A549 (cell line): ENCODE results near the gene CGREF1. TPM values are rescaled to one million over a fixed set of nuclear protein-coding genes. Genes with fewer than 3 reads are reported as not detected.
A peak's percentile ranks its signal among the peaks of the same experiment; 100 is the strongest.

ENCODE experiments used
- ATAC-seq, 2 experiments: fragments of 200-7000 bp in 1 of 2; fragments of >200 bp in 1 of 2; cut with Nextera tagmentation in 1 of 2; cut with Tn5 transposase in 1 of 2; 3 replicates each; pipeline versions ENCODE4 v1.8.0 to v1.9.1; 2018 to 2020; ENCODE audit warnings: mild to moderate bottlenecking in 1 of 2, moderate library complexity in 1 of 2
- CTCF ChIA-PET: fragments of 300-600 bp; sonication (Branson Sonifier 250); formaldehyde crosslinking; extraction: SDS; loops from one replicate; lab custom pipeline; 2021; ENCODE audit warnings: antibody characterized with exemption, inconsistent platforms; lab: Yijun Ruan, JAX
- POLR2A ChIA-PET: fragments of 350-600 bp; formaldehyde crosslinking; extraction: SDS; loops from one replicate; lab custom pipeline; 2021; ENCODE audit warnings: antibody characterized with exemption, inconsistent platforms; lab: Yijun Ruan, JAX
- DNase-seq, 2 experiments: peaks; one replicate each; pipeline versions ENCODE4 v3.0.0 to v3.0.0-alpha.2; 2011 to 2016; ENCODE audit warnings: low read depth in 1 of 2, low spot score in 1 of 2
- FAIRE-seq: peaks from 2 replicates; lab custom pipeline; 2011; peaks lifted over from hg19 to GRCh38; lab: Jason Lieb, UNC
- H3K27ac ChIP-seq, 2 experiments: fragments of >200 bp; sonication (Bioruptor Twin); formaldehyde crosslinking; 3 replicates each; pipeline ENCODE4 v1.5.1; 2016 to 2017
- H3K4me1 ChIP-seq: fragments of >200 bp; sonication (Bioruptor Twin); formaldehyde crosslinking; 3 replicates; pipeline ENCODE4 v1.6.1; 2016
- H3K4me2 ChIP-seq: fragments of >200 bp; sonication (Bioruptor Twin); formaldehyde crosslinking; 3 replicates; pipeline ENCODE4 v1.6.1; 2016
- H3K4me3 ChIP-seq: fragments of >200 bp; sonication (Bioruptor Twin); formaldehyde crosslinking; 3 replicates; pipeline ENCODE4 v1.5.1; 2016
- H3K9me3 ChIP-seq: fragments of >200 bp; sonication (Bioruptor Twin); formaldehyde crosslinking; 3 replicates; pipeline ENCODE4 v1.6.1; 2016
- CBX2 ChIP-seq: fragments of 200-600 bp; sonication (generic); IDR thresholded peaks from 2 replicates; pipeline ENCODE4 v1.6.1; 2016; ENCODE audit warnings: low read depth, mild to moderate bottlenecking, borderline replicate concordance
- CHD4 ChIP-seq: fragments of 200-600 bp; sonication (generic); IDR thresholded peaks from 2 replicates; pipeline ENCODE4 v1.6.1; 2016; ENCODE audit warnings: antibody characterized with exemption, mild to moderate bottlenecking, borderline replicate concordance
- E2F6 ChIP-seq: IDR thresholded peaks from 2 replicates; pipeline ENCODE4 v1.6.1; 2012; ENCODE audit warnings: low read depth, borderline replicate concordance
- EHMT2 ChIP-seq: fragments of 200-600 bp; sonication (generic); IDR thresholded peaks from 2 replicates; pipeline ENCODE4 v1.6.1; 2016; ENCODE audit warnings: antibody characterized with exemption, low read depth, mild to moderate bottlenecking, moderate library complexity
- GATA3 ChIP-seq: IDR thresholded peaks from 2 replicates; pipeline ENCODE4 v1.6.1; 2012; ENCODE audit warnings: borderline replicate concordance
- HDAC2 ChIP-seq: fragments of 200-600 bp; sonication (generic); IDR thresholded peaks from 2 replicates; pipeline ENCODE4 v1.6.1; 2016
- HMGXB4 ChIP-seq: fragments of 250-450 bp; sonication (Bioruptor Pico); IDR thresholded peaks from 2 replicates; pipeline ENCODE4 v1.5.0; 2021; ENCODE audit warnings: mild to moderate bottlenecking, moderate library complexity, borderline replicate concordance
- HOXB13 ChIP-seq: fragments of 250-450 bp; sonication (Bioruptor Pico); IDR thresholded peaks from 2 replicates; pipeline ENCODE4 v1.5.0; 2020; ENCODE audit warnings: low read depth, mild to moderate bottlenecking, moderate library complexity
- KDM5A ChIP-seq: fragments of 200-600 bp; sonication (generic); IDR thresholded peaks from 2 replicates; pipeline ENCODE4 v1.6.1; 2016; ENCODE audit warnings: antibody characterized with exemption, mild to moderate bottlenecking
- MYC ChIP-seq: IDR thresholded peaks from 2 replicates; pipeline ENCODE4 v1.6.1; 2012; ENCODE audit warnings: mild to moderate bottlenecking, inconsistent platforms, low read length, improper control_type of control experiment, borderline replicate concordance
- NR3C1 ChIP-seq: fragments of >200 bp; sonication (Bioruptor Twin); formaldehyde crosslinking; IDR thresholded peaks from 3 replicates; pipeline ENCODE4 v1.6.1; 2017
- PHF8 ChIP-seq: fragments of 200-600 bp; sonication (generic); IDR thresholded peaks from 2 replicates; pipeline ENCODE4 v1.6.1; 2016; ENCODE audit warnings: low read depth, mild to moderate bottlenecking, antibody characterized with exemption, moderate library complexity, borderline replicate concordance
- REST ChIP-seq: fragments of 200-600 bp; sonication (generic); IDR thresholded peaks from 2 replicates; pipeline ENCODE4 v1.6.1; 2016; ENCODE audit warnings: antibody characterized with exemption, mild to moderate bottlenecking, moderate library complexity
- RFX5 ChIP-seq: fragments of 450-650 bp; IDR thresholded peaks from 2 replicates; pipeline ENCODE4 v1.7.1; 2014; ENCODE audit warnings: antibody characterized with exemption, mild to moderate bottlenecking, moderate library complexity
- RNF2 ChIP-seq: fragments of 200-600 bp; sonication (generic); IDR thresholded peaks from 2 replicates; pipeline ENCODE4 v1.6.1; 2016; ENCODE audit warnings: low read depth, mild to moderate bottlenecking, antibody characterized with exemption, moderate library complexity, borderline replicate concordance
- SREBF2 ChIP-seq: fragments of 450-650 bp; IDR thresholded peaks from 2 replicates; pipeline ENCODE4 v1.6.1; 2014; ENCODE audit warnings: mild to moderate bottlenecking, moderate library complexity
- ZFP36 ChIP-seq: fragments of 450-650 bp; IDR thresholded peaks from 2 replicates; pipeline ENCODE4 v1.6.1; 2014; ENCODE audit warnings: borderline replicate concordance; ENCODE audit not compliant: partially characterized antibody
- WGBS: methylation state at CpG from one replicate; pipeline ENCODE4 v1.1.6; 2017; ENCODE audit errors: missing lambda C conversion rate; 5-methylcytosine and 5-hydroxymethylcytosine counted together
- polyA plus RNA-seq, 4 experiments: library from polyadenylated mRNA; depleted of rRNA in 3 of 4; stranded (reverse); fragments of >200 nt; fragmentation: RNase III in 1 of 4; extraction: RNeasy Plus Mini Kit Qiagen cat#74134 plus additional on column Dnase treatment in 1 of 4; gene quantifications; 2 replicates in 3 of 4; 3 replicates in 1 of 4; pipeline ENCODE4 v1.2.3, GENCODE V29; 2011 to 2017

Gene CGREF1
- polyA plus RNA-seq, 2 of the 4 experiments (the other 2 are of a cell fraction), result 5.1 to 5.8 TPM

- WGBS, result 55% methylated on average over 2 of the region's 2 CpGs
- no peak for TF ChIP-seq SREBF2
- no peak for TF ChIP-seq EHMT2
- no peak for TF ChIP-seq CHD4
- no peak for TF ChIP-seq HDAC2
- TF ChIP-seq, all 56 proteins: peak for 0
- Histone ChIP-seq H3K4me3 (no peak overlapping the region), H3K27ac (no peak overlapping the region), H3K4me1 (no peaks in the 10 kb centered on the region), H3K4me2 (no peak overlapping the region), H3K9me3 (peaks cover 3% of the 10 kb centered on the region; the same call in 1 of the 3 replicates)
- CTCF ChIA-PET, result interaction anchor here (0.6 to 2.8 kb wide), 7 partner anchors 12 to 157 kb away, joined by 3 to 10 read pairs (median 3); no protein-coding TSS in a partner anchor
- no peak for DNase-seq
- FAIRE-seq, result peak; percentile 7
- no peak for ATAC-seq
- POLR2A ChIA-PET, result no interaction called here
Observed at GRCh38 chr2:27145682-27146081, 26.8 kb upstream of the CGREF1 start.

GRCh38 chr2:27143285-27143684, 24.4 kb upstream of the CGREF1 start:
- POLR2A ChIA-PET, result no interaction called here
- no peak for DNase-seq
- CTCF ChIA-PET, result interaction anchor here (1.3 kb wide), 1 partner anchor 48 kb away, joined by 3 read pairs; no protein-coding TSS in a partner anchor

More at GRCh38 chr2:27143285-27143684, 24.4 kb upstream of the CGREF1 start:
- no peak for FAIRE-seq
- Histone ChIP-seq H3K4me1 (no peaks in the 10 kb centered on the region), H3K9me3 (peaks cover 3% of the 10 kb centered on the region; the same call in 1 of the 3 replicates), H3K4me2 (no peak overlapping the region), H3K4me3 (no peak overlapping the region), H3K27ac (no peak overlapping the region)
- ATAC-seq, result no peak
- TF ChIP-seq HMGXB4 (CRISPR knock-in tag) (no peak), RFX5 (no peak), E2F6 (no peak), REST (no peak), GATA3 (no peak), KDM5A (no peak), ZFP36 (no peak), EHMT2 (no peak), SREBF2 (no peak), RNF2 (no peak), PHF8 (no peak), CBX2 (no peak), HOXB13 (CRISPR knock-in tag) (no peak), NR3C1 (no peak), MYC (no peak)
- 24% methylated on average over 1 of the region's 1 CpG for WGBS
